ENCODE data around the gene PDIA3. TPM values are rescaled to one million over a fixed set of nuclear protein-coding genes. Genes with fewer than 3 reads are reported as not detected.

The PDIA3 gene
- polyA plus RNA-seq, 1 donor from 2014 or later: 248 TPM

Other genes with a start within 250 kb of the PDIA3 start
- not detected for gene MAP1A, start 228.8 kb upstream of the PDIA3 start, polyA plus RNA-seq
- gene PPIP5K1, start 156.2 kb upstream of the PDIA3 start, polyA plus RNA-seq: 12.9 TPM
- gene CKMT1B, start 152.4 kb upstream of the PDIA3 start, polyA plus RNA-seq: not detected
- not detected for gene STRC, start 127.6 kb upstream of the PDIA3 start, polyA plus RNA-seq
- 3.2 TPM for gene CATSPER2, start 97.6 kb upstream of the PDIA3 start, polyA plus RNA-seq
- not detected for gene CKMT1A, start 52.6 kb upstream of the PDIA3 start, polyA plus RNA-seq
- 9.3 TPM for gene ELL3, start 30.5 kb downstream of the PDIA3 start, polyA plus RNA-seq
- 1,765 TPM for gene SERF2, start 45.9 kb downstream of the PDIA3 start, polyA plus RNA-seq
- gene SERINC4, start 53.8 kb downstream of the PDIA3 start, polyA plus RNA-seq: 1.1 TPM
- gene HYPK, start 54.2 kb downstream of the PDIA3 start, polyA plus RNA-seq: 7.8 TPM
- gene MFAP1, start 78.3 kb downstream of the PDIA3 start, polyA plus RNA-seq: 10.9 TPM
- gene WDR76, start 80.6 kb downstream of the PDIA3 start, polyA plus RNA-seq: 6.8 TPM

Data from IgD-negative memory B cell (primary cell).